Endometrial microvascular endothelial cells (primary cell): Measurements from ENCODE around the gene OBSCN. TPM values are rescaled to one million over a fixed set of nuclear protein-coding genes. Genes with fewer than 3 reads are reported as not detected.

Experiments
- in situ Hi-C: cut with HindIII; loops from 2 replicates; pipeline ENCODE4 v1.10.0; 2017; ENCODE audit warnings: low sequenced_read_pairs, low pct_unique_long_range_greater_than_20kb; ENCODE audit errors: inconsistent ontology term
- total RNA-seq: library from RNA; depleted of rRNA; stranded (reverse); fragments of >200 nt; gene quantifications from one replicate; pipeline ENCODE4 v1.2.3, GENCODE V29; 2015; ENCODE audit errors: inconsistent ontology term

The OBSCN gene
- total RNA-seq, 1 donor from 2014 or later = 0.37 TPM

GRCh38 chr1:228309326-228310067 is 101.7 kb downstream of the OBSCN start:
- in situ Hi-C loops = no loop called here

GRCh38 chr1:228310162-228310792 is 102.4 kb downstream of the OBSCN start:
- in situ Hi-C loops = no loop called here

GRCh38 chr1:228311091-228311490 is 103.2 kb downstream of the OBSCN start:
- in situ Hi-C loops = no loop called here

- in situ Hi-C loops = no loop called here
Observed at GRCh38 chr1:228312136-228312764, 104.4 kb downstream of the OBSCN start.

- in situ Hi-C loops = no loop called here
Observed at GRCh38 chr1:228313536-228314277, 105.9 kb downstream of the OBSCN start.

GRCh38 chr1:228314315-228314657 is 106.4 kb downstream of the OBSCN start:
- in situ Hi-C loops = no loop called here

- in situ Hi-C loops = no loop called here
Observed at GRCh38 chr1:228314658-228315483, 107.0 kb downstream of the OBSCN start.

- in situ Hi-C loops = no loop called here
Observed at GRCh38 chr1:228315484-228315944, 107.7 kb downstream of the OBSCN start.

GRCh38 chr1:228315945-228316588 is 108.2 kb downstream of the OBSCN start:
- in situ Hi-C loops = no loop called here

- in situ Hi-C loops = no loop called here
Observed at GRCh38 chr1:228316589-228317387, 108.9 kb downstream of the OBSCN start.

- in situ Hi-C loops = no loop called here
Observed at GRCh38 chr1:228317411-228317828, 109.6 kb downstream of the OBSCN start.

- in situ Hi-C loops = no loop called here
Observed at GRCh38 chr1:228317891-228318810, 110.3 kb downstream of the OBSCN start.

- in situ Hi-C loops = no loop called here
Observed at GRCh38 chr1:228318823-228319241, 111.0 kb downstream of the OBSCN start.

- in situ Hi-C loops = no loop called here
Observed at GRCh38 chr1:228319352-228320088, 111.7 kb downstream of the OBSCN start.

- in situ Hi-C loops = no loop called here
Observed at GRCh38 chr1:228320394-228320793, 112.5 kb downstream of the OBSCN start.

GRCh38 chr1:228321435-228321834 is 113.6 kb downstream of the OBSCN start:
- in situ Hi-C loops = no loop called here
